Measurements from ENCODE around the gene CDH22.

DNA sequence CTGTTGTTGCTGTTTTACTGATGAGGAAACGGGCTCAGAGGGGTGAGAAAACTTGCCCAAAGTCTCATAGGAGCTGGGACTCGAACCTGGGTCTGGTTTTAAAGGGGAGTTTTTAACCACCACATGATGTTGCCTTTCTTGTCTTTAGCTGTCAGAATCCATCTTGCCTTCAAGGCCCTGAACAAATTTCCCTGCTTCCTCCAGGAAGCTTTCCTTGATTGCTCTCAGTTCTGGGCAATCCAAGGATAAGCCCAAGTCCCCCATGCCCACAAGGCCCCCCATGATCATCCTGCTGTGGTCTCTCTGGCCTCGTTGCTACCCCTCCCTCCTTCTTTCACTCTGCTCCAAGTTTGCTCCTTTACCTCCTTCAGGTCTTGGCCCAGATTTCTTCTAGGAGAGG is 116.7 kb downstream of the CDH22 start:
- no peak for TF ChIP-seq CTCF (IDR thresholded peaks at IDR 0.05)
- TF ChIP-seq POLR2A (IDR thresholded peaks at IDR 0.05): no peak
